GM12801 (cell line): ENCODE data around the gene SHROOM1.

Experiments
- TF ChIP-seq, protein P1 (sequence below): IDR thresholded peaks from one replicate; pipeline ENCODE4 v1.5.1; 2011; ENCODE audit warnings: control low read depth; ENCODE audit not compliant: insufficient read length; ENCODE audit errors: extremely low read depth

SHROOM1 gene

DNA sequence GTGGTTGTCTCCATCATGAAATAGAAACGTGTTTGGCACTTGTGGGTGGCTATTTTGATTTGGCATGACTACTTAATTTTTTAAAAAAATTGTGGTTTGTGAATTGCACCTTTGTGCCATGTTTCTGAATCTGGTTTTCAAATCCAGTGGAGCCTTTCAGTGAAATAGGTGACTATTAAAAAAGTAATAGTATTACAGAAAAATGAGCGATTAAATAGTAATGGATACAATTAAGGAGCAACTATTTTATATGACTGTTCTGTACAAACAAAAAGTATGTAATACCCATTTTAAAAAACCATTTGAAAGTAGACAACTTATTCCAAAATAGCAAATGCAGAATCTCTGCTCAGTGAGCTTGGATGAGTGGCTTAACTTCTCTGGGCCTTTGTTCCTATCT lies 14.4 kb downstream of the SHROOM1 start:
- TF ChIP-seq, protein P1, sequence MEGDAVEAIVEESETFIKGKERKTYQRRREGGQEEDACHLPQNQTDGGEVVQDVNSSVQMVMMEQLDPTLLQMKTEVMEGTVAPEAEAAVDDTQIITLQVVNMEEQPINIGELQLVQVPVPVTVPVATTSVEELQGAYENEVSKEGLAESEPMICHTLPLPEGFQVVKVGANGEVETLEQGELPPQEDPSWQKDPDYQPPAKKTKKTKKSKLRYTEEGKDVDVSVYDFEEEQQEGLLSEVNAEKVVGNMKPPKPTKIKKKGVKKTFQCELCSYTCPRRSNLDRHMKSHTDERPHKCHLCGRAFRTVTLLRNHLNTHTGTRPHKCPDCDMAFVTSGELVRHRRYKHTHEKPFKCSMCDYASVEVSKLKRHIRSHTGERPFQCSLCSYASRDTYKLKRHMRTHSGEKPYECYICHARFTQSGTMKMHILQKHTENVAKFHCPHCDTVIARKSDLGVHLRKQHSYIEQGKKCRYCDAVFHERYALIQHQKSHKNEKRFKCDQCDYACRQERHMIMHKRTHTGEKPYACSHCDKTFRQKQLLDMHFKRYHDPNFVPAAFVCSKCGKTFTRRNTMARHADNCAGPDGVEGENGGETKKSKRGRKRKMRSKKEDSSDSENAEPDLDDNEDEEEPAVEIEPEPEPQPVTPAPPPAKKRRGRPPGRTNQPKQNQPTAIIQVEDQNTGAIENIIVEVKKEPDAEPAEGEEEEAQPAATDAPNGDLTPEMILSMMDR = no peak

DNA sequence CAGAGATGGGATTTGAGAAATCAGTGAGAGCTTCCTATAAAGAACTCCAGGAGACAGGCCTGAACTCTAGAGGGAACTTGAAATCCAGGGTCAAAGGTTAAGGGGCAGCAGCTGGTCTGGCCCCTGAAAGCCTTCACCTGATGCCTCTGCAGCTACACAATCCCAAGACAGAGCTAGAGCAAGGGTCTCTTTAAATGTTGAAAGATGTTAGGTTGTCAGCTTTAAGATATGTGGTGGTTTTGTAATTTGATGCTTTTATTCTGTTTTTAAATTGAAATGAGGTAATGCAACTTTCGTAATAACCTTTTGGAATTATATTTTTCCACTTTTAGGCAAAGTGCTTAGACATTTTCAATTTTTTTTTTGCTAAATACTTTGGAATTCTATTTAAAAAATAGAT lies 15.0 kb downstream of the SHROOM1 start:
- TF ChIP-seq, protein P1 = no peak

DNA sequence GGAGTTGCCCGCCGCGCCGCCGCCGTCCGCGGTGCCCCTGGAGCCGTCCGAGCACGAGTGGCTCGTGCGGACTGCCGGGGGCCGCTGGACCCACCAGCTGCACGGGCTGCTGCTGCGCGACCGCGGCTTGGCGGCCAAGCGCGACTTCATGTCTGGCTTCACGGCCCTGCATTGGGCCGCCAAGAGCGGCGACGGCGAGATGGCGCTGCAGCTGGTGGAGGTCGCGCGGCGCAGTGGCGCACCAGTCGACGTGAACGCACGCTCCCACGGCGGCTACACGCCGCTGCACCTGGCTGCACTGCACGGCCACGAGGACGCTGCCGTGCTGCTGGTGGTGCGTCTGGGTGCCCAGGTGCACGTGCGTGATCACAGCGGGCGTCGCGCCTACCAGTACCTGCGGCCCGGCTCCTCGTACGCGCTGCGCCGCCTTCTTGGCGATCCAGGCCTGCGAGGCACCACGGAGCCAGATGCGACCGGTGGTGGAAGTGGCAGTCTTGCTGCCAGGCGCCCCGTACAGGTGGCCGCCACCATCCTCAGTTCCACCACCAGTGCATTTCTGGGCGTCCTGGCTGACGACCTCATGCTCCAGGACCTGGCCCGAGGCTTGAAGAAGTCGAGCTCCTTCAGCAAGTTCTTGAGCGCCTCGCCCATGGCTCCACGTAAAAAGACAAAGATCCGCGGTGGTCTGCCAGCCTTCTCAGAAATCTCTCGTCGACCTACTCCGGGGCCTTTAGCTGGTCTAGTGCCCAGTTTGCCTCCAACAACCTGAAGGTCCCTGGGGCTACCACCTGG lies 15.7 kb downstream of the SHROOM1 start:
- TF ChIP-seq, protein P1 = no peak

DNA sequence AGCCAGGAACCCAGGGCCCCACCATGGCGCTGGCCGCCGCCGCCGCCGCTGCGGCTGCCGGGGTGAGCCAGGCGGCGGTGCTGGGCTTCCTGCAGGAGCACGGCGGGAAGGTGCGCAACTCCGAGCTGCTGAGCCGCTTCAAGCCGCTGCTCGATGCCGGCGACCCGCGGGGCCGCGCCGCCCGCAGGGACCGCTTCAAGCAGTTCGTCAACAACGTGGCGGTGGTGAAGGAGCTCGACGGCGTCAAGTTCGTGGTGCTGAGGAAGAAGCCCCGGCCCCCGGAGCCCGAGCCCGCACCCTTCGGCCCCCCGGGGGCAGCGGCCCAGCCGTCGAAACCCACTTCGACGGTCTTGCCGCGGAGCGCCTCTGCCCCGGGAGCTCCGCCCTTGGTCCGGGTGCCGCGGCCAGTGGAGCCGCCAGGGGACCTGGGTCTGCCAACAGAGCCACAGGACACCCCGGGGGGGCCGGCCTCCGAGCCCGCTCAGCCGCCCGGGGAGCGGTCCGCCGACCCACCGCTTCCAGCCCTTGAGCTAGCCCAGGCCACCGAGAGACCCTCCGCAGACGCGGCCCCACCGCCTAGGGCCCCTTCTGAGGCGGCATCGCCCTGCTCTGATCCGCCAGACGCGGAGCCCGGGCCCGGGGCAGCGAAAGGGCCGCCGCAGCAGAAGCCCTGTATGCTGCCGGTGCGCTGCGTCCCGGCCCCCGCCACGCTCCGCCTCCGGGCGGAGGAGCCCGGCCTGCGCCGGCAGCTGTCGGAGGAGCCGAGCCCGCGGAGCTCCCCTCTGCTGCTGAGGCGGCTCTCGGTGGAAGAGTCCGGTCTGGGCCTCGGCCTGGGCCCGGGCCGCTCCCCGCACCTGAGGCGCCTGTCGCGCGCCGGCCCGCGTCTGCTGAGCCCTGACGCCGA lies 16.6 kb downstream of the SHROOM1 start:
- TF ChIP-seq, protein P1 = no peak

DNA sequence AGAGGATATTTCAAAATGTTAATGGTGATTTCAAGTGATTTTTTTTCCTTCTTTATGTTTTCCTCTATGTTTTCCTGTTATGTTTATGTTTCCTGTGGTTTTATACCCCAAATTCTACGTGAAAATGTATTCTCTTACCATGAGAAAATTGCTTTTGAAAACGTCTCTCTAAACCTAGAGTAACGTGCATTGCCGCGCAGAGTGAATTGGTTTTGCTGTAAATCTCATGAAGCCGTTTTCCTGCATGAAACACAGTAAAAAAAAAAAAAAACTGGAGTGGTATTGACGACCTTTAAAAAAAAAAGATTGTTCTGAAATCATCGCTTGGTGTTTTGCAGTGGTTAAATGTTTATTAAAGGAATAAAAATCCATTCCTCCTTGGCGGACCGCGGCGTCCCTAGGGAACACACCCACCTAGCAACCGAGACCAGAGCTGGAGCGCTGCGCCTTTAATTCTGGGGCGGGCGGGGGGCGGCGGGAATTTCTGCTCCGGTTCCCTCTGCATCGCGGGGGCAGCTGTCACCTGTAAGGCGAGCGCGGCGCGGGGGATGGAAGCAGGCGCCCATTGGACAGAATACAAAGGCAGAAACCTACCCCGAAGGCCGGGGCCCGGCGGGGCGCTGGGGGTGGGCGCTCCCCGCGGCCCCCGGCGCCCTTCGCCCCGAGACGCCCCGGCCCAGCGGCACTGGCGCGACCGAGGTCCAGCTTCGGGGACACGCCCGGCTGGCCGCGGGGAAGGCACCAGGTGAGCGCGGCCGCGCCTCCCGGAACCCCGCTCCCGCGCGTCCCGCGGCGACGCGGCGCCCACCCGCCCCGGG lies 17.5 kb downstream of the SHROOM1 start, which contains the start of gene SOWAHA:
TSS of gene SOWAHA (plus strand) at position 522 of the 818 bp plus-strand sequence. CDS start 320 bp downstream, outside the sequence.
- TF ChIP-seq, protein P1 = no peak

DNA sequence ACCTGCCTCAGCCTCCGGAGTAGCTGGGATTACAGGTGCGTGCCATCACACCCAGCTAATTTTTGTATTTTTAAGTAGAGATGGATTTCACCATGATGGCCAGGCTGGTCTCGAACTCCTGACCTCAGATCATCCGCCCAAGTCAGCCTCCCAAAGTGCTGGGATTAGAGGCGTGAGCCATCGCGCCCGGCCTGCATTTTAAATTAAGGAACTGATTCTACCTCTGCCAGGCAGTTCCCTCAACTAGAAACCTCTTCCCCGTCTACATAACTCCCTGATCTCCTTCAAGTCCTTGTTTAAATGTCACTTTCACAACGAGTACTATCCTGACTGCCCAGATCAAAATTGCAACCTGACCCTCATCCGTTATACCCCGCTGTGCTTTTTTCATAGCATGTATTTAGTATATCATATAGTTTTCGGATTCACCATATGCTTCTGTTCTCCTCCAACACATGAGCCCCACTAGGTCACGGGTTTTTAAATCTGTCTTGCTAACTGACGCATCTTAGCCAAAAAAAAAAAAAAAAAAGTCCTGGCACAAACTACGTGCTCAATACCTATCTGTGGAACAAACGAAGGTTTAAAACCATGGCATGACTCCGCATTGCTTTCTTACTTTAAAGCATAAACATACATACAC lies 18.2 kb downstream of the SHROOM1 start:
- TF ChIP-seq, protein P1 = no peak
